Mucosa of rectum (tissue), 2 donors: ENCODE measurements around the gene KLRF1.

ENCODE experiments used
- H3K27ac ChIP-seq, 2 donors: one replicate each; pipeline ENCODE4 v1.7.0; 2013; ENCODE audit warnings: inconsistent platforms in 2 of 2, low read depth in 2 of 2, low read length in 2 of 2
- H3K27me3 ChIP-seq, 2 donors: one replicate each; pipeline ENCODE4 v1.7.0; 2013; ENCODE audit warnings: low read length in 2 of 2; ENCODE audit not compliant: control insufficient read depth in 2 of 2, insufficient read depth in 2 of 2
- H3K36me3 ChIP-seq, 2 donors: one replicate each; pipeline ENCODE4 v1.7.0; 2013; ENCODE audit warnings: low read length in 2 of 2; ENCODE audit not compliant: control insufficient read depth in 2 of 2, insufficient read depth in 2 of 2
- H3K4me1 ChIP-seq, 2 donors: one replicate each; pipeline ENCODE4 v1.7.0; 2013; ENCODE audit warnings: low read length in 2 of 2, mild to moderate bottlenecking in 1 of 2; ENCODE audit not compliant: control insufficient read depth in 2 of 2, insufficient read depth in 2 of 2
- H3K4me3 ChIP-seq, 2 donors: one replicate each; pipeline ENCODE4 v1.7.0; 2013; ENCODE audit warnings: low read length in 2 of 2
- H3K9ac ChIP-seq, 2 donors: one replicate each; pipeline ENCODE4 v1.7.0; 2013; ENCODE audit warnings: low read length in 2 of 2, low read depth in 1 of 2, mild to moderate bottlenecking in 1 of 2
- H3K9me3 ChIP-seq, 2 donors: one replicate each; pipeline ENCODE4 v1.7.0; 2013; ENCODE audit warnings: low read length in 2 of 2; ENCODE audit not compliant: control insufficient read depth in 2 of 2
- donor health status: healthy.
- donor health status: Normal muscosa, but diverticular disease.

Gene KLRF1

GRCh38 chr12:9827209-9827888 is at the start of gene KLRF1:
TSS of gene KLRF1 (plus strand) at chr12:9827481. CDS start at chr12:9827545, 64 bp downstream.
- Histone ChIP-seq H3K9ac (no peak within 1 kb of the TSS), H3K27ac (no peak within 1 kb of the TSS)

GRCh38 chr12:9779209-9779608 is 48.1 kb upstream of the KLRF1 start:
- no peak overlapping the region for H3K4me3 ChIP-seq
- H3K27ac ChIP-seq: no peak overlapping the region
- no peaks in the 10 kb centered on the region for H3K27me3 ChIP-seq
- peaks cover 0 to 5% of the 10 kb centered on the region in 2 donors for H3K4me1 ChIP-seq
- no peaks in the 10 kb centered on the region for H3K36me3 ChIP-seq
- no peak overlapping the region for H3K9ac ChIP-seq
- no peaks in the 10 kb centered on the region for H3K9me3 ChIP-seq

More at GRCh38 chr12:9827209-9827888, at the start of gene KLRF1:
- Histone ChIP-seq H3K27me3 (no peaks in the 10 kb centered on the region), H3K4me3 (no peak within 1 kb of the TSS), H3K9me3 (no peaks in the 10 kb centered on the region), H3K4me1 (no peaks in the 10 kb centered on the region), H3K36me3 (no peaks in the 10 kb centered on the region)

- H3K4me3 ChIP-seq: no peak overlapping the region
- no peak overlapping the region for H3K9ac ChIP-seq
- H3K9me3 ChIP-seq: no peaks in the 10 kb centered on the region
- H3K27me3 ChIP-seq: no peaks in the 10 kb centered on the region
- H3K36me3 ChIP-seq: no peaks in the 10 kb centered on the region
- H3K27ac ChIP-seq: no peak overlapping the region
- H3K4me1 ChIP-seq: no peaks in the 10 kb centered on the region
Measured at GRCh38 chr12:9781360-9781759, 45.9 kb upstream of the KLRF1 start.

- Histone ChIP-seq H3K27me3 (no peaks in the 10 kb centered on the region), H3K27ac (no peak overlapping the region), H3K9me3 (no peaks in the 10 kb centered on the region), H3K9ac (no peak overlapping the region), H3K4me1 (no peaks in the 10 kb centered on the region), H3K36me3 (no peaks in the 10 kb centered on the region), H3K4me3 (no peak overlapping the region)
Measured at GRCh38 chr12:9782547-9783382, 44.5 kb upstream of the KLRF1 start.

GRCh38 chr12:9784326-9784725 is 43.0 kb upstream of the KLRF1 start:
- H3K36me3 ChIP-seq: no peaks in the 10 kb centered on the region
- no peak overlapping the region for H3K9ac ChIP-seq
- no peaks in the 10 kb centered on the region for H3K9me3 ChIP-seq
- H3K4me3 ChIP-seq: no peak overlapping the region
- no peaks in the 10 kb centered on the region for H3K27me3 ChIP-seq
- no peaks in the 10 kb centered on the region for H3K4me1 ChIP-seq
- no peak overlapping the region for H3K27ac ChIP-seq

- H3K9ac ChIP-seq: no peak overlapping the region
- H3K27ac ChIP-seq: no peak overlapping the region
- no peaks in the 10 kb centered on the region for H3K4me1 ChIP-seq
- H3K36me3 ChIP-seq: no peaks in the 10 kb centered on the region
- no peaks in the 10 kb centered on the region for H3K9me3 ChIP-seq
- H3K27me3 ChIP-seq: no peaks in the 10 kb centered on the region
- no peak overlapping the region for H3K4me3 ChIP-seq
Measured at GRCh38 chr12:9784816-9785215, 42.5 kb upstream of the KLRF1 start.

- no peak overlapping the region for H3K4me3 ChIP-seq
- H3K27me3 ChIP-seq: no peaks in the 10 kb centered on the region
- no peak overlapping the region for H3K27ac ChIP-seq
- no peak overlapping the region for H3K9ac ChIP-seq
- H3K36me3 ChIP-seq: no peaks in the 10 kb centered on the region
- no peaks in the 10 kb centered on the region for H3K9me3 ChIP-seq
- no peaks in the 10 kb centered on the region for H3K4me1 ChIP-seq
Measured at GRCh38 chr12:9786726-9787717, 40.3 kb upstream of the KLRF1 start.

GRCh38 chr12:9792185-9792900 is 34.9 kb upstream of the KLRF1 start:
- no peaks in the 10 kb centered on the region for H3K27me3 ChIP-seq
- no peak overlapping the region for H3K4me3 ChIP-seq
- no peaks in the 10 kb centered on the region for H3K36me3 ChIP-seq
- H3K27ac ChIP-seq: no peak overlapping the region
- no peaks in the 10 kb centered on the region for H3K9me3 ChIP-seq
- H3K9ac ChIP-seq: no peak overlapping the region
- no peaks in the 10 kb centered on the region for H3K4me1 ChIP-seq

GRCh38 chr12:9792961-9793617 is 34.2 kb upstream of the KLRF1 start:
- Histone ChIP-seq H3K36me3 (no peaks in the 10 kb centered on the region), H3K9me3 (no peaks in the 10 kb centered on the region), H3K27ac (no peak overlapping the region), H3K27me3 (no peaks in the 10 kb centered on the region), H3K4me1 (no peaks in the 10 kb centered on the region), H3K4me3 (no peak overlapping the region), H3K9ac (no peak overlapping the region)
